OCI-M2 (cell line): ENCODE measurements around the gene DHCR24.
"Not testable (repeated sequence)": the region's sequence is repeated elsewhere in the genome, so short reads cannot be mapped to it uniquely, and the experiment has no call there.

Source experiments
- DNase-seq: peaks from one replicate; lab custom pipeline; 2025; ENCODE audit not compliant: unreplicated experiment; lab: John Stamatoyannopoulos, UW

Gene DHCR24, protein sequence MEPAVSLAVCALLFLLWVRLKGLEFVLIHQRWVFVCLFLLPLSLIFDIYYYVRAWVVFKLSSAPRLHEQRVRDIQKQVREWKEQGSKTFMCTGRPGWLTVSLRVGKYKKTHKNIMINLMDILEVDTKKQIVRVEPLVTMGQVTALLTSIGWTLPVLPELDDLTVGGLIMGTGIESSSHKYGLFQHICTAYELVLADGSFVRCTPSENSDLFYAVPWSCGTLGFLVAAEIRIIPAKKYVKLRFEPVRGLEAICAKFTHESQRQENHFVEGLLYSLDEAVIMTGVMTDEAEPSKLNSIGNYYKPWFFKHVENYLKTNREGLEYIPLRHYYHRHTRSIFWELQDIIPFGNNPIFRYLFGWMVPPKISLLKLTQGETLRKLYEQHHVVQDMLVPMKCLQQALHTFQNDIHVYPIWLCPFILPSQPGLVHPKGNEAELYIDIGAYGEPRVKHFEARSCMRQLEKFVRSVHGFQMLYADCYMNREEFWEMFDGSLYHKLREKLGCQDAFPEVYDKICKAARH

DNA sequence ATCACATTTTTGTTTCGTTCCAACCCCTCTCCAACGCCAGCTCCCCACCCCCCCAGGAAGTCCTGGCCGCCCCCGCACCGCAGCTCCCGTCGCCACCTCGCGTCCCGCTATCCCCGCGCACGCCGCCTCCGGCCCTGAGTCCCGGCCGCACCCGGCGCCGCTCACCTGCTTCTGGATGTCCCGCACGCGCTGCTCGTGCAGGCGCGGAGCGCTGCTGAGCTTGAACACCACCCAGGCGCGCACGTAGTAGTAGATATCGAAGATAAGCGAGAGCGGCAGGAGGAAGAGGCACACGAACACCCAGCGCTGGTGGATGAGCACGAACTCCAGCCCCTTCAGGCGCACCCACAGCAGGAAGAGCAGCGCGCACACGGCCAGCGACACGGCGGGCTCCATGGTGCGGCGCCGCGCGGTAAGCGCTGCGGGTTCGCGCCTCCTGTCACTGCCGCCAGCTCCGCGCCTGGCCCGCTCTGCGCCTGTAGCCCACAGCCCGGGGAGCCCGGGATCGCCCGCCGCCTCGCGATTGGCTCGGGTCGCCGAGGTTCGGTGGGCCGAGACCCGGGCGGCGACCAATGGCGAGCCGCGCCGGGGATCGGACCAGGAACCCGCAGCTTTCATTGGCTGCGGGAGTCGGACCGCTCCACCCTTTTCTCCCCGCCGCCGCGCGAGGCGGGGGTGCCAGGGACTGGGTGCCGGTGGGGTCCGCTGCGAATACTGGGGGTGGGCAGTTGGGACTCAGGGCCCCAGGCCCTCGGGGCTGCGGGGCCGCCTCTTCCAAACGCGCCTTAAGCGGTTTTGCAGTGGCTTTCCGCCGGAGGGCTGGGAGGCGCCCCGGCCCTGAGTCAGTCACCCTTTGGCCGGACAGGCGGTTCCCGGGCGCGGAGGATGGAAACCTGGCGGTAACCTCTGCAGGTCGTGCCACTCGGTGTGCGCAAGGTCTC, at the start of gene DHCR24:
DHCR24 (minus strand) TSS at position 472 of the 941 bp plus-strand sequence; CDS start at position 396, 76 bp downstream.
- peak; percentile 32 for DNase-seq

DNA sequence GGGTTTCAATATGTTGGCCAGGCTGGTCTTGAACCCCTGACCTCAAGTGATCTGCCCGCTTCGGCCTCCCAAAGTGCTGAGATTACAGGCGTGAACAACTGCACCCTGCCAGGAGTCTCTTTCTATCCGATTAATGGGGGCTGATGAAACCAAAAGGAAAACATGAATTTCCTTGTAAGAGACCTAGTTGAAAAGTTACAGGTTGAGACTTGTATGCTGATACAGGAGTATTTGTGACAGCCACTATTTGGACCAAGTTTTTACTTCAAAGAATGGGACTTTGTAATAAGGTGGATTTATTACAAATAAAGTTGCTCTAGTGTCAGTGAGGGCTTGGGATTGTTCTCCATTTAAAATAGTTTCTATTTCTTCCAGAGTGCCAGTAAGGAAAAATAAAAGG, 49.8 kb upstream of the DHCR24 start:
- DNase-seq: no peak

DNA sequence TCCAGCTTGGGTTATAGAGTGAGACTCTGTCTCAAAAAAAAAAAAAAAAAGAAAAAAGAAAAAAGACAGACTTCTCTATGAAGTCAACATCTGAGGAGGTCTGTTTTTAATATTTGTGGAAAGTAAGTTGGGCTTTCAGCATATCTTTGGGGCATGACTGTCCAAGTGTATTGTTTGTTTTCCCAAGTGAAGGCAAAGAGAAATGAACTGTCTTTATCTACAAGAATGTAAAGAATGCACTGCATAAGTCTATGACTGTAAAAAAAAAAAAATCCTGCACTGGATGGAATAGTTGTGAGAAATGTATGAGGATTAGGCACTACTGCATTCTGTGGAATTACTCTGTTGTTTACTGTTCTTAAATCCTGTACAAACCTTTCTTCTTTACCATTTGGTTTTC, 47.9 kb upstream of the DHCR24 start:
- DNase-seq: no peak

DNA sequence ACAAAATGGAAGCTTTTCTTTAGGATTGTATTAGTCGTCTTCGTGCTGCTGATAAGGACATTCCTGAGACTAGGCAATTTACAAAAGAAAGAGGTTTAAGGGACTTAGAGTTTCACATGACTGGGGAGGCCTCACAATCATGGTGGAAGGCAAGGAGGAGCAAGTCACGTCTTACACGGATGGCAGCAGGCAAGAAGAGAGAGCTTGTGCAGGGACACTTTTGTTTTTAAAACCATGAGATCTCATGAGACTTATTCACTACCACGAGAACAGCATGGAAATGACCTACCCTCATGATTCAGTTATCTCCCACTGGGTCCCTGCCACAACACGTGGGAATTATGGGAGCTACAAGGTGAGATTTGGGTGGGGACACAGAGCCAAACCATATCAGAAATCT, 47.1 kb upstream of the DHCR24 start:
- not testable (repeated sequence) for DNase-seq

DNA sequence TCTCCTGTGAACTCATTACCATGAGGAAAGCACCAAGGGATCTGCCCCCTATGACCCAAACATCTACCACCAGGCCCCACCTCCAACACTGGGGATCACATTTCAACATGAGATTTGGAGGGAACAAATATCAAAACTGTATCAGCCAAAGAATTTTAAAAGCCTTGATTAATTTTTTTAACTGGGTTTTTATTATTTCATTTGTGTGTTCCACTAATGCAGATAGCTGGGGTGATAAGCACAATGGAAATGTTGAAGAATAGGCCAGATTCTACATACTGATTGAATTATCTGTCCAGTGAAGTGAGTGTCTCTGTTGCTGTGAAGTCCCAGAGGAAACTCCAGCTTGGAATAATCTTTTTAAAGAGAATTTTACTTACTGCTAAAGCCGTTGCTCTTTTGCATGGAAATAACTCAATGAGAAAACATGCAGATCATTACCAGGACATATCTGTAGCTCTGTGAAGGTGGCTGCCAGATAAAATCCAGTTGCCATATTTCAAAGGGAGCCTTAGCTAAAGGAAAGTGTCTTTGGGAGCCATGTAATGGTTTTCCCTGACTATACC, 44.4 kb upstream of the DHCR24 start:
- no peak for DNase-seq

DNA sequence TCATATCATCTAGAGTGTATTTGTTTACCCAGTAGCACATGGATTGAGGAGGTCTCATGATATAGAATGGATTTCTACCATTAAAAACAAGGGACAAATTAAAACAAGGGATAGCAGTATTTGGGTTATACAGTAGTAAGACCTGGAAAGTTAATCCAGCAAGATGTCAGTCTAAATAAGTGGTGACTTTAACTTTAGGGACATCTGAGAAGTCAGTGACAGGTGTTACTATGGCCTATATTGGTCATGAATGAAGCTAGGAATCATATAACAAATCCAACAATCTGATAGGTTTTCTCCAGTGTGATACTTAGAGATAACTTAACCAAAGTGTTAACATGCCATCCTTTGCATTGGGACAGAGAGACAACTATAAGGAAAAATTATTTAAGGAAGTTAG, 42.7 kb upstream of the DHCR24 start:
- no peak for DNase-seq

DNA sequence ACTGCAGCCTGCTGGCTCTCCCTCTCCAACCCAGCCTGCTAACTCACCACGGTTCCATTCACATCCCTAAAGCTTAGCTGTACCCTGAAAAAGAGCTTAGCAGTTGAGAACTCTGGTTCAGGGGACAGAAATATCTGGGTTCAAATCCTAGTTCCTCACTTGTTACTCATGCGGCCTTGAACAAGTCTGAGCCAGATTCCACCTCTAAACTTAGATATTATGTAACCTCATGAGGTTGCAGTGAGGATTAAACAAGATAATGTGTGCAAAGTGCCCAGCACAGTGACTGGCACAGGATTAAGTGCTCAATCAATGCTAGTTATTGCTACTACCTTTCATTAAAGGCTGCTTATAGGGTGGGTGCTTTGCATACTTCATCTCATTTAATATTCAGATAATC, 41.3 kb upstream of the DHCR24 start:
- no peak for DNase-seq

DNA sequence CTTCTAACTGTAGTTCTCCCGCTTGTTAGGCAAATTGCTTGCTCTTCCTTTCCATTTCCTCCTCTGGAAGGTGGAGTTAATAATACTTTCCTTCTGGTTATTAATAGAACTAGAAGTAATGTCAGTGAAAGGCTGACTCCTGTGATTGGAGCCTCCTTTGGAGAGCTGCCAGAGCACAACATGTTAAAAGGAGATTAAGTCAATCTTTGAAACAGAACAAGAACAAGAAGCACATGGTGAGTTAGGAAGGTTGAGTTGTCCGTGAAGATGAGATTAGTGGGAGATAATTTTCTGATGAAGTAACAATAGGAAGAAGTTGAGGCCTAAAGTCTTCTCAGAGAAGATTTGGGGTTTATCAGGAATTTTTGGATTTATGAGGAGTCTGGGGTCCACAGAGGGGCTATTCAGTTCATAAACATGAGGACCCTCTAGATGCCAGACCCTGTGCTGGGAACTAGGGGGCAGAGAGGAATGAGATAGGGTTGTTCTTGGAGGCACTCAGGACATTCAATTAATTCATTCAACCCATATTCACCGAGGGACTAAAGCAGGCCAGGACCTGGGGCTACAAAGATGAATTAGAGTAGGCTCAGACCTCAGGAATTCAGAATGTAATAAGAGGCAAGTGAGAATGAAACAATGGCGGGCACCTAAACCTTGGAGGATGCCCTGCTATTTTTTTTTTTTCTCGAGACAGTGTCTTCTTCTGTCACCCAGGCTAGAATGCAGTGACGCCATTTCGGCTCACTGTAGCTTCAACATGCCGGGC, 40.7 kb upstream of the DHCR24 start:
- no peak for DNase-seq

DNA sequence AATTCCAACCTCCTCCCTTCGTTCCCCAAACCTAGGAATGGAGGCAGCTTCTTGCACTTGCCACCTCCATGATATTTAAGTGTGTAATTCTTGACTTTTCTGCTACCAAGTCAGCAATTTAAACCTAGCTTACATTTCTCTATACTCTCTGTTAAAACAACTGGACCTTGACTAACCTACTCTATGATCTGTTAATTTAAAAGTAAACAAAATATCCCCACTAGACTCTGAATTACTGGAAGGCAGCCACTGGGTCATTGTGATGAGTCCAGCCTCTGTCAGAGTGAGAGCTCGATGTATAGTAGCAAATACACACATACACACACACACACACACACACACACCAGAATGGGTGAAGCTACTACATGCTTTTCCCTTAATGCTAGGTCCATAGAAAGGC, 40.0 kb upstream of the DHCR24 start:
- no peak for DNase-seq

DNA sequence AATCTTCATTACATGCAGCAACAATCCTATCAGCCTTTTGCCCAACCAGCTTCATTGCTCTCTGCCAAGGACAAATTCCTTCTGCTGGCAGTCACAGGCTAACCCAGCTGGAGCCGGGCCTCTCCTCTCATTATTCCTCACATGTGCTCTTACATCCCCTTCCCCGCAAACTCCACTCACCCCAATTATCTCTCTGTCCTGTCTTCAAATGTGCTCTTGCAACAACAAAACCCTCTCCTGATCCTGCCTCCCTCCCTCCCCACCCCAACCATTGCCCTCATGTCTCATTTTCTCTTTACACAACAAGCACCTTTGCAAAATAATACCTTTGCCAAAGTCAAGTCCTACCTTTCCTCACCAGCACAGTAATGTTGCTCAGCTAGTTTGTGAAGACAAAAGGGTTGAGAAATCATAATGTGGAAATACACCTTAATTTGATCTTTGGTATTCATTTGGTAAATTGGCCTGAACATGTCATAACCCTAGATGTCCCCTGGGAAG, 36.0 kb upstream of the DHCR24 start:
- DNase-seq: no peak

DNA sequence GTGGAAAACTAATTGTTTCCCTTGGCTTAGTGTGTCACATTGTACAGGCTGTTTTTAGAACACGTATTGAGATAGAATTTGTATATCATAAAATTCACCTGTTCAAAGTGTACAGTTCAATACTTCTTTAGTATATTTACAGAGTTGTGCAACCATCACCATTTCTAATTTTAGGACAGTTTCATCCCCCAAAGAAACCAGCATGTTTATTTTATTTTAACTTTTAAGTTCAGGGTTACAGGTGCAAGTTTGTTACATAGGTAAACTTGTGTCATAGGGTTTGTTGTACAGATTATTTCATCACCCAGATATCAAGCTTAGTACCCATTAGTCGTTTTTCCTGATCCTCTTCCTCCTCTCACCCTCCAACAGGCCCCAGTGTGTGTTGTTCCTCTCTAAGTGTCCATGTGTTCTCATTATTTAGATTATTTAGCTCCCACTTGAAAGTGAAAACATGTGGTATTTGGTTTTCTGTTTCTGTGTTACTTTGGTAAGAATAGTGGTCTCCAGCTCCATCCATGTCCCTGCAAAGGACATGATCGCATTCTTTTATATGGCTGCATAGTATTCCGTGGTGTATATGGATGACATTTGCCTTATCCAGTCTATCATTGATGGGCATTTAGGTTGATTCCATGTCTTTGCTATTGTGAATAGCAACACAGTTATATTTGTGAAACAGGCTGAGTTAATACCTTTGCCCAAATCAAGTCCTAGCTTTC, 35.2 kb upstream of the DHCR24 start:
- no peak for DNase-seq

DNA sequence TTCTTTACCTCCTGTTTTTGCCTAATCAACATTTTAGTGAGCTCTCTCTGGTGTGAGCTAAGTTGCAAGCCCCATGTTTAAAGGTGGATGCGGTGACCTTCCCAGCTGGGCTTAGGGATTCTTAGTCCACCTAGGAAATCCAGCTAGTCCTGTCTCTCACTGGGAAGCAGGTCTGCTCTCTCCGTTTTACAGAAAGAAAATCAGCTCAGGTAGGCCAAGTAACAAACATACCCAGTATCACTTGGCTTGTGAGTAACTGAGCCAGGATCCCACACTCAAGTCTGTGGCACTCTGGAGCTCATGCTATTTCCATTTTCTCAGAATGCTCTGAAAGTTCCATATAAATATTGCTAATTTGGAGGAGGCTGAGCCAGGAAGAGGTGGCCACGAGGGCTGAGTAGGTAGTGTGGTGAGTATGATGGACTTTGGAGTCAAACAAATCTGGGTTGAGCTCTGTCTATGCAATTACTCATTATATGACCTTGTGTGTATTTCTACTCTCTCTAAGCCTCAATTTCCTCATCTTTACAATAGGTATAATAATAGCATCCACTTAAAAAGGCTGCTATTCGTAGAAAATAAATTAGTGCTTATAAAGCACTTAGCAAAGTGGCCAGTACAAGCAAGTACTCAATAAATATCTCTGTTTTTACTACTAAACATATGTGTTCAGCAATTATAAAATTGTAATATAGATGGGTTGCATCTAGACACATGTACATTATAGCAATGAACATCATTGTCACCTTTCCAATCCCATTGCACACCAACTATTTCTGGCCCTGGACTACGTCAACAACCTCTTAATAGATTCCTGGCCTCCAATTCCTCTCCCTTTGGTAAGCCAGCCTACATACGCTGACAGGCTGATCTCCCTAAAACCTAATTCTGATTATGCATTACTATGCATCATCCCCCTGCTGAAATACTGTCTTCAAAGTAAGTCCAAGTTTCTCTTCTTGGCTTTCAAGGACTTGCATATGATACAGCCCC, 32.7 kb upstream of the DHCR24 start:
- DNase-seq: no peak

DNA sequence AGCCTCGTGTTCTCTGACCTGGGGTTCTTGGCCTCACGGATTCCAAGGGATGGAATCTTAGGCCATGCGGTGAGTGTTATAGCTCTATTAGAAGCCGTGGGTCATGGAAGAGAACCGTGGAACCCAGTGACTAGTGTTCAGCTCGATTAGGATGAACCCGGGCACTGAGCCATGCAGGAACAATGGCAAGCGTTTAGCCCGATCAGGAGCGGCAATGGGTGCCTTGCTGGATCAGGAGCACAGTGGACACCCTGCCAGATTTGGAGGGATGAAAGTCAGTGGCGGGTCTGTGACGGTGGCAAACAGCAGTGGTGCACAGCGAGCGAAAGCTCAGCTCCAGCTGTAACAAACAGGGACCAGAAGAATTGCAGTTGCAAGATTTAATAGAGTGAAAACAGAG, 24.1 kb upstream of the DHCR24 start:
- not testable (repeated sequence) for DNase-seq

DNA sequence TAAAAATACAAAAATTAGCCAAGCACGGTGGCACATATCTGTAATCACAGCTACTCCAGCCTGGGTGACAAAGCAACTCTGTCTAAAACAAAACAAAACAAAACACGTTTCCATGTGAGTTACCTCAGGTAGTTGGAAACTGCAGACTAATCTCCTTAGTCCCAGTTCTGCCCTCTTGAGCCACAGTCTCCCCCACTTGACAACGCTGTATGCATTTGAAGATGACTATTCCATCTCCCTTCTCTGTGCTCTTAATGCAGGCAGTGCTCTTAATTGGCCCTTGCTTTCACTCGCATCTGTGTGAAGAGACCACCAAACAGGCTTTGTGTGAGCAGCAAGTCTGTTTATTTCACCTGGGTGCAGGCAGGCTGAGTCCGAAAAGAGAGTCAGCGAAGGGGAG, 19.6 kb upstream of the DHCR24 start:
- DNase-seq: no peak

DNA sequence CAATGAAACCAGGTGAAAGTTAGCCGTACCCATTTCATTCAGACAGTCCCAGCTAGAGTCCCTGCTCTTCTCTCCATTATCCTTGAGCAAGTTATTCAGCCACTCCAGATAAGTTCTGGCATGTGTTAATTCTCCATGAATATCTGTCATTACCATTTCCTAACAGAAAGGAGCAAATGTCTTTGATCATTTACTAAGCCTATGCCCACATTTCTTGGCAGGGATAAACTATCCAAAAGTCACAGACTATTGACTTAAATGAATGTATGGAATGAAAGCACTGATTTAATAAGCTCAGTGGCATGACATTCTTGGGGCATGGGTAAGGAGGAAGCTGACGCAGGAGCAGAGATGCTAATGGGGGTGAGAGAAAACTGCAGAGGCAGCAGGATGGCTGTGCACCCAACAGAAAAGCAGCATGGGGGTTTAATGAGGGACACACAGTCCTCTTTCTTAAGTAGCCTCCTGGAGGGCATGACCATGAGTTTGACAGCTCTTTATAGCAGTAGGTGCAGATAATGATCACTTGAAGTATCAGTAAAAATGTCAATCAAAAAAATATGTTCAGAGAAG, 17.6 kb upstream of the DHCR24 start:
- no peak for DNase-seq

DNA sequence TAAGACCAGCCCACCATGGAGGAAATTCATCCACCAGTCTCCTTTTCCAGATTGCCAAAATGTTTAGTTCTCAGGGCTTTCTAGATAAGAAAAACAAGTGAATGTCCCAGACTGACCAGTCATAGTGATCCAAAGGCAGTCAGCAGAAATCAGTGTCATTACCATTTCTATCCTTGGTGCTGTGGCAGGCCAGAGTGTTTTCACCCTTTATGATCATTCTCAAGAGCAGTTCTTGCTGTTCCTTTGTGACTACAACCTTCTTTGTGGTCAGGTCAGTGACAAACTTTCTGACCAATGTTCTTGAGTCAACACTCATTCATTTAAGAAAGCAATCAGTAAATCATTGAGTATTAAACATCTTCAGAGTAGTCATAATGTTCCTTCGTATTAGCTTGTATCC, 7.3 kb upstream of the DHCR24 start:
- no peak for DNase-seq

DNA sequence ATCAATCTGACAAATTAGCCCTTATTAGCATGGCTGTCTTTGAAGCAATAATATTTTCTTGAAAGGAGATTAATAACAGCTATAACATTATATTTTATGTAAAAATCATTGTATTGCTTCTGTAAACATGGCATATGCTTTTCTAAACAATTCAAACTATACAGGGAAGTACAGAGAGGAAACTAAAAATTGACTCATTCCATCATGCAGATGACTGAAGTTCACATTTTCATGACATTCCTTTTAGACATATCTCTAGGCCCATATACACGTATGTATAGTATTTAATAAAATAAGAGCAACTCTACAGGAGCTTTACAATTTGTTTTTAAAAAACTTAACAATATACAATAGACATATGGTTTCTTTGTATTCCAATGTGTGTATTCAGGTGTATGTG, 5.6 kb upstream of the DHCR24 start:
- DNase-seq: no peak

DNA sequence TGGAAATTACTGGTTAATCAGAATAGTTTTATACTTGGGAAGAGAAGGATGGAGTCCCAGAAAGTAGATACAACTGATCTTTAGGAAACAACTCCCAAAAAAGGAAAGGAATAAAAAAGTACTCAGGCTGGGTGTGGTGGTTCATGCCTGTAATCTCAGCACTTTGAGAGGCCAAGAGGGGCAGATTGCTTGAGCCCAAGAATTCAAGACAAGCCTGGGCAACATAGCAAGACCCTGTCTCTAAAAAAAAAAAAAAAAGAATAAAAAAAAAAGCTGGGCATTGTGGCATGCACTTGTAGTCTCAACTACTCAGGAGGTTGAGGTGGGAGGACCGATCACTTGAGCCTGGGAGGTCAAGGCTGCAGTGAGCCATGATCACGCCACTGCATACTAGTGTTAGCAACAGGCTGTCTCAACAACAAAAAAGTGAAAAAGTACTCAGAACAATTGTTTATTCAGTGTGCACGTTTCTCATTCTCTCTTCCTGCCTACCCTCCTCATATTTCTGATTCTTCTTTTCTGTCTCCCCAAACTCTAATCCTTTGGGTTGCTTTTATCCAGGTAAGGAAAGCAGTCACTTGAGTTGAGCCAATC, 2.2 kb upstream of the DHCR24 start:
- DNase-seq: no peak
